Neural cell (in vitro differentiated cells): ENCODE results near the gene OARD1.

Experiments used
- EP300 ChIP-seq: fragments of 450-650 bp; conservative IDR thresholded peaks from 2 replicates; pipeline ENCODE4 v1.6.1; 2014; ENCODE audit warnings: antibody characterized with exemption, mild to moderate bottlenecking, moderate library complexity; ENCODE audit not compliant: poor library complexity, severe bottlenecking
- EZH2 ChIP-seq: fragments of 200-600, 300-800 bp; shearing (Covaris generic), sonication (generic); IDR thresholded peaks from 2 replicates; pipeline ENCODE4 v1.6.1; 2014; ENCODE audit warnings: antibody characterized with exemption, low read length, borderline replicate concordance, mild to moderate bottlenecking; ENCODE audit not compliant: insufficient read depth, poor library complexity, severe bottlenecking
- SMC3 ChIP-seq: fragments of 450-650 bp; conservative IDR thresholded peaks from 2 replicates; pipeline ENCODE4 v1.6.1; 2014; ENCODE audit warnings: antibody characterized with exemption, mild to moderate bottlenecking, moderate library complexity; ENCODE audit not compliant: poor library complexity
- TAF1 ChIP-seq: IDR thresholded peaks from 2 replicates; pipeline ENCODE4 v1.6.1; 2012; ENCODE audit warnings: low read depth
- TF ChIP-seq, protein P1 (sequence below): fragments of 450-650 bp; IDR thresholded peaks from 2 replicates; pipeline ENCODE4 v1.5.1; 2014; ENCODE audit warnings: antibody characterized with exemption, mild to moderate bottlenecking, moderate library complexity; ENCODE audit not compliant: poor library complexity, severe bottlenecking
- TF ChIP-seq, protein P2 (sequence below): IDR thresholded peaks from 2 replicates; pipeline ENCODE4 v1.6.1; 2012; ENCODE audit warnings: borderline replicate concordance

DNA sequence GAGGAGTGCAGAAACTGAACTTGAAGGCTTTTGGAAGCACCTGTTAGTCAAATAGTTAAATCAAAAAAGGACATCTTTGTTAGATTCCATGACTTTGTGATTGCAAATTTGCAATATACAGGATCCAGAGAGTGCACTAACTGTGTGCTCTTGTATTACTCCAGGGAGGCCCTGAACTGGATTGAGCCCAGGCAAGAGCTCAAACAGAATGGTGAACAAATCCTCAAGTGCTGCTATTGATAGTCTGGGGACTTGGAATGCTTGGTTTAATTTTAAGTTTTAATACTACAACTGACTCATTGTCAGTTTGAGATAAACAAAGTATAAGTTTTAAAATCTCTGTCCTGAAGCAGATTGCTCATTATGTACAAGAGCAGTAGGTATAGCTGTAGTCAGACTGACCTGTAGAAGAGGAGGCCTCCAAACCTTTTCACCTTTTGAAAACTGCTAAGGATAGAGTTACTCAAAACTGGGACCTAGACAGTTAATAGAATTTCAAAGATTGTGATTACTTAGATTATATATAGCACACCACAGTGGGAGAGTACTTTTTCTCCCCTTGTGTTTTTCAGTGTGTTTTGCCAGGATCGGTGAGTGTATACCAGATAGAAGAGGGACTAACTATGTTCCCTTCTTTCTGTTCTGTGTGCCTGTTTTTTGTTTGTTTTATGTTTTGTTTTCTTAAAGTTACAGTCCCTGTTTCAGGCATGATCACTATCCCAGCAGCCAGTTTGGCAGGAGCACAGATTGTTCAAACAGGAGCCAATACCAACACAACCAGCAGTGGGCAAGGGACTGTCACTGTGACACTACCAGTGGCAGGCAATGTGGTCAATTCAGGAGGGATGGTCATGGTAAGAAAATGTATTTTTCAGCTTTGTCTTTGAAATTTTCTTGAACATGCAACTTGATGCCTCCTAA lies 18.9 kb upstream of the OARD1 start:
- TF ChIP-seq, protein P1, sequence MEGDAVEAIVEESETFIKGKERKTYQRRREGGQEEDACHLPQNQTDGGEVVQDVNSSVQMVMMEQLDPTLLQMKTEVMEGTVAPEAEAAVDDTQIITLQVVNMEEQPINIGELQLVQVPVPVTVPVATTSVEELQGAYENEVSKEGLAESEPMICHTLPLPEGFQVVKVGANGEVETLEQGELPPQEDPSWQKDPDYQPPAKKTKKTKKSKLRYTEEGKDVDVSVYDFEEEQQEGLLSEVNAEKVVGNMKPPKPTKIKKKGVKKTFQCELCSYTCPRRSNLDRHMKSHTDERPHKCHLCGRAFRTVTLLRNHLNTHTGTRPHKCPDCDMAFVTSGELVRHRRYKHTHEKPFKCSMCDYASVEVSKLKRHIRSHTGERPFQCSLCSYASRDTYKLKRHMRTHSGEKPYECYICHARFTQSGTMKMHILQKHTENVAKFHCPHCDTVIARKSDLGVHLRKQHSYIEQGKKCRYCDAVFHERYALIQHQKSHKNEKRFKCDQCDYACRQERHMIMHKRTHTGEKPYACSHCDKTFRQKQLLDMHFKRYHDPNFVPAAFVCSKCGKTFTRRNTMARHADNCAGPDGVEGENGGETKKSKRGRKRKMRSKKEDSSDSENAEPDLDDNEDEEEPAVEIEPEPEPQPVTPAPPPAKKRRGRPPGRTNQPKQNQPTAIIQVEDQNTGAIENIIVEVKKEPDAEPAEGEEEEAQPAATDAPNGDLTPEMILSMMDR: no peak
- TF ChIP-seq EZH2: no peak
- no peak for TF ChIP-seq TAF1
- TF ChIP-seq SMC3: no peak
- TF ChIP-seq, protein P2, sequence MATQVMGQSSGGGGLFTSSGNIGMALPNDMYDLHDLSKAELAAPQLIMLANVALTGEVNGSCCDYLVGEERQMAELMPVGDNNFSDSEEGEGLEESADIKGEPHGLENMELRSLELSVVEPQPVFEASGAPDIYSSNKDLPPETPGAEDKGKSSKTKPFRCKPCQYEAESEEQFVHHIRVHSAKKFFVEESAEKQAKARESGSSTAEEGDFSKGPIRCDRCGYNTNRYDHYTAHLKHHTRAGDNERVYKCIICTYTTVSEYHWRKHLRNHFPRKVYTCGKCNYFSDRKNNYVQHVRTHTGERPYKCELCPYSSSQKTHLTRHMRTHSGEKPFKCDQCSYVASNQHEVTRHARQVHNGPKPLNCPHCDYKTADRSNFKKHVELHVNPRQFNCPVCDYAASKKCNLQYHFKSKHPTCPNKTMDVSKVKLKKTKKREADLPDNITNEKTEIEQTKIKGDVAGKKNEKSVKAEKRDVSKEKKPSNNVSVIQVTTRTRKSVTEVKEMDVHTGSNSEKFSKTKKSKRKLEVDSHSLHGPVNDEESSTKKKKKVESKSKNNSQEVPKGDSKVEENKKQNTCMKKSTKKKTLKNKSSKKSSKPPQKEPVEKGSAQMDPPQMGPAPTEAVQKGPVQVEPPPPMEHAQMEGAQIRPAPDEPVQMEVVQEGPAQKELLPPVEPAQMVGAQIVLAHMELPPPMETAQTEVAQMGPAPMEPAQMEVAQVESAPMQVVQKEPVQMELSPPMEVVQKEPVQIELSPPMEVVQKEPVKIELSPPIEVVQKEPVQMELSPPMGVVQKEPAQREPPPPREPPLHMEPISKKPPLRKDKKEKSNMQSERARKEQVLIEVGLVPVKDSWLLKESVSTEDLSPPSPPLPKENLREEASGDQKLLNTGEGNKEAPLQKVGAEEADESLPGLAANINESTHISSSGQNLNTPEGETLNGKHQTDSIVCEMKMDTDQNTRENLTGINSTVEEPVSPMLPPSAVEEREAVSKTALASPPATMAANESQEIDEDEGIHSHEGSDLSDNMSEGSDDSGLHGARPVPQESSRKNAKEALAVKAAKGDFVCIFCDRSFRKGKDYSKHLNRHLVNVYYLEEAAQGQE: no peak
- no peak for TF ChIP-seq EP300
